Endodermal cell (in vitro differentiated cells): Measurements from ENCODE around the gene CAMSAP1. TPM values are rescaled to one million over a fixed set of nuclear protein-coding genes. Genes with fewer than 3 reads are reported as not detected.

Source experiments
- DNase-seq: peaks from one replicate; pipeline ENCODE4 v3.0.0-alpha.2; 2017
- H3K27ac ChIP-seq: 2 replicates; pipeline ENCODE4 v1.5.1; 2013; ENCODE audit warnings: mild to moderate bottlenecking, low read depth, low read length, moderate library complexity
- H3K27me3 ChIP-seq: 2 replicates; pipeline ENCODE4 v1.6.1; 2013; ENCODE audit warnings: mild to moderate bottlenecking, low read length, moderate library complexity; ENCODE audit not compliant: insufficient read depth, control insufficient read depth, poor library complexity, severe bottlenecking
- H3K36me3 ChIP-seq: 2 replicates; pipeline ENCODE4 v1.7.0; 2013; ENCODE audit warnings: mild to moderate bottlenecking, low read length, moderate library complexity; ENCODE audit not compliant: control insufficient read depth, insufficient read depth
- H3K4me1 ChIP-seq: one replicate; pipeline ENCODE4 v1.7.0; 2013; ENCODE audit warnings: low read length; ENCODE audit not compliant: control insufficient read depth, insufficient read depth
- H3K4me3 ChIP-seq: 2 replicates; pipeline ENCODE4 v1.5.1; 2013; ENCODE audit warnings: mild to moderate bottlenecking, low read length, moderate library complexity
- H3K9ac ChIP-seq: 2 replicates; pipeline ENCODE4 v1.6.1; 2013; ENCODE audit warnings: mild to moderate bottlenecking, low read length, moderate library complexity; ENCODE audit not compliant: poor library complexity, severe bottlenecking; ENCODE audit errors: extremely low read depth
- H3K9me3 ChIP-seq: 2 replicates; pipeline ENCODE4 v1.6.1; 2013; ENCODE audit warnings: mild to moderate bottlenecking, low read length, moderate library complexity; ENCODE audit not compliant: control insufficient read depth
- H3K27ac Mint-ChIP-seq: 2 replicates; pipeline ENCODE4 v1.8.0; 2020; ENCODE audit warnings: mixed read lengths
- H3K27me3 Mint-ChIP-seq: 2 replicates; pipeline ENCODE4 v1.8.0; 2021; ENCODE audit warnings: mild to moderate bottlenecking, mixed read lengths; ENCODE audit not compliant: insufficient read depth
- H3K36me3 Mint-ChIP-seq: 2 replicates; pipeline ENCODE4 v1.8.0; 2020; ENCODE audit warnings: low read depth, mixed read lengths
- H3K4me1 Mint-ChIP-seq: 2 replicates; pipeline ENCODE4 v1.8.0; 2020; ENCODE audit warnings: mixed read lengths
- H3K4me3 Mint-ChIP-seq: 2 replicates; pipeline ENCODE4 v1.8.0; 2020; ENCODE audit warnings: mild to moderate bottlenecking, moderate library complexity, mixed read lengths
- H3K9me3 Mint-ChIP-seq: 2 replicates; pipeline ENCODE4 v1.8.0; 2020; ENCODE audit warnings: mild to moderate bottlenecking, mixed read lengths
- WGBS, 2 experiments: methylation state at CpG; one replicate each; pipeline versions ENCODE4 v1.1.5 to v1.1.7; 2013; ENCODE audit warnings: missing lambda C conversion rate in 2 of 2, mixed read lengths in 1 of 2; ENCODE audit not compliant: insufficient coverage in 1 of 2, insufficient read length in 1 of 2; 5-methylcytosine and 5-hydroxymethylcytosine counted together
- total RNA-seq, 2 donors: library from RNA; stranded (reverse); fragmentation: NEBNext Ultra II Directional in 1 of 2; extraction: Animal tissue kit (Norgen Biotek cat#: 25700) in 1 of 2; gene quantifications; 2 replicates in 1 of 2; 3 replicates in 1 of 2; pipeline ENCODE4 v1.2.1, GENCODE V29; 2021
- TF ChIP-seq, protein P1 (sequence below): fragments of 200-600 bp; sonication (generic); conservative IDR thresholded peaks from 2 replicates; pipeline ENCODE4 v1.5.0; 2021; ENCODE audit warnings: antibody characterized with exemption, mild to moderate bottlenecking

CAMSAP1 gene
- total RNA-seq, 2 donors from 2014 or later, result 40.1 to 43.1 TPM

DNA sequence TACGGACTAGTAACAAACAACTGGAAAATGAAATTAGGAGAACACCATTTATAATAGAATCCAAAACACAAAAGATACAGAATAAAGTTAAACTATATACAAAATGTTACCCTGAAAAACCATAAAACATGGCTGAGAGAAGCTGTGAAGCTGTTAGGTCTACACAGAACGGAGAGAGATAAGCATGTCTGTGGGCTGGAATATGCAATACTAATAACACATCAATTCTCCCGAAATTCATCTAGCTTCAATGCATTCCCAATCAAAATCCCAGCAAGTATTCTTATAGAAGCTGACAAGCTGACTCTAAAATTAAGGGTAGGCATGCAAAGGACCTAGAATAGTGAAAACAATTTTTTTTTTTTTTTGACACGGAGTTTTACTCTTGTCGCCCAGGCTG lies 32.5 kb downstream of the CAMSAP1 start:
- Histone ChIP-seq H3K9me3 (peaks cover 6% of the 10 kb centered on the region), H3K36me3 (peaks cover 26% of the 10 kb centered on the region), H3K4me1 (no peaks in the 10 kb centered on the region), H3K4me3 (no peak overlapping the region), H3K27ac (no peak overlapping the region), H3K27me3 (no peaks in the 10 kb centered on the region), H3K9ac (no peak overlapping the region)
- Mint-ChIP-seq H3K9me3 (peaks cover under 1% of the 10 kb centered on the region), H3K36me3 (peaks cover 17% of the 10 kb centered on the region), H3K27me3 (no peaks in the 10 kb centered on the region), H3K4me1 (peaks cover 38% of the 10 kb centered on the region), H3K27ac (no peak overlapping the region), H3K4me3 (no peak overlapping the region)
- no peak for DNase-seq
- 97 to 100% methylated on average over 1 to 5 of the region's 5 CpGs for WGBS, 2 experiments
- TF ChIP-seq, protein P1, sequence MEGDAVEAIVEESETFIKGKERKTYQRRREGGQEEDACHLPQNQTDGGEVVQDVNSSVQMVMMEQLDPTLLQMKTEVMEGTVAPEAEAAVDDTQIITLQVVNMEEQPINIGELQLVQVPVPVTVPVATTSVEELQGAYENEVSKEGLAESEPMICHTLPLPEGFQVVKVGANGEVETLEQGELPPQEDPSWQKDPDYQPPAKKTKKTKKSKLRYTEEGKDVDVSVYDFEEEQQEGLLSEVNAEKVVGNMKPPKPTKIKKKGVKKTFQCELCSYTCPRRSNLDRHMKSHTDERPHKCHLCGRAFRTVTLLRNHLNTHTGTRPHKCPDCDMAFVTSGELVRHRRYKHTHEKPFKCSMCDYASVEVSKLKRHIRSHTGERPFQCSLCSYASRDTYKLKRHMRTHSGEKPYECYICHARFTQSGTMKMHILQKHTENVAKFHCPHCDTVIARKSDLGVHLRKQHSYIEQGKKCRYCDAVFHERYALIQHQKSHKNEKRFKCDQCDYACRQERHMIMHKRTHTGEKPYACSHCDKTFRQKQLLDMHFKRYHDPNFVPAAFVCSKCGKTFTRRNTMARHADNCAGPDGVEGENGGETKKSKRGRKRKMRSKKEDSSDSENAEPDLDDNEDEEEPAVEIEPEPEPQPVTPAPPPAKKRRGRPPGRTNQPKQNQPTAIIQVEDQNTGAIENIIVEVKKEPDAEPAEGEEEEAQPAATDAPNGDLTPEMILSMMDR, result no peak

DNA sequence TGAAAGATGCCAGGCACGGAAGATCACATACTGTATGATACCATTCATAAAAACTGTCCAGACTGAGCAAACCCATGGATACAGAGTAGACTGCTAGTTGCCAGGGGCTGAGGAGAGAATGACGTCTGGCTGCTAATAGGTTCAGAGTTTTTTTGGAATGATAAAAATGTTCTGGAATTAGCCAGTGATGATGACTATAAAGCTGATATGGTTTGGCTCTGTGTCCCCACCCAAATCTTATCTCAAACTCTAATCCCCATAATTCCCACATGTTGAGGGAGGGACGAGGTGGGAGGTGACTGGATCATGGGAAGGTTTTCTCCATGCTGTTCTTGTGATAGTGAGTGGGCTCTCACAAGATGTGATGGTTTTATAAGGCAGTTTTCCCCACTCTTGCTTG lies 37.4 kb downstream of the CAMSAP1 start:
- H3K27me3 Mint-ChIP-seq, result no peaks in the 10 kb centered on the region
- H3K27ac Mint-ChIP-seq, result no peak overlapping the region
- peaks cover 24% of the 10 kb centered on the region for H3K4me1 Mint-ChIP-seq
- Histone ChIP-seq H3K36me3 (peaks cover 25% of the 10 kb centered on the region), H3K27ac (no peak overlapping the region), H3K9ac (no peak overlapping the region), H3K9me3 (peaks cover 10% of the 10 kb centered on the region), H3K27me3 (no peaks in the 10 kb centered on the region), H3K4me3 (no peak overlapping the region), H3K4me1 (no peaks in the 10 kb centered on the region)
- TF ChIP-seq, protein P1, result no peak
- WGBS, 2 experiments, result 91 to 100% methylated on average over 1 to 3 of the region's 3 CpGs
- H3K4me3 Mint-ChIP-seq, result no peak overlapping the region
- H3K9me3 Mint-ChIP-seq, result peaks cover 3% of the 10 kb centered on the region
- peaks cover 23% of the 10 kb centered on the region for H3K36me3 Mint-ChIP-seq
- no peak for DNase-seq

DNA sequence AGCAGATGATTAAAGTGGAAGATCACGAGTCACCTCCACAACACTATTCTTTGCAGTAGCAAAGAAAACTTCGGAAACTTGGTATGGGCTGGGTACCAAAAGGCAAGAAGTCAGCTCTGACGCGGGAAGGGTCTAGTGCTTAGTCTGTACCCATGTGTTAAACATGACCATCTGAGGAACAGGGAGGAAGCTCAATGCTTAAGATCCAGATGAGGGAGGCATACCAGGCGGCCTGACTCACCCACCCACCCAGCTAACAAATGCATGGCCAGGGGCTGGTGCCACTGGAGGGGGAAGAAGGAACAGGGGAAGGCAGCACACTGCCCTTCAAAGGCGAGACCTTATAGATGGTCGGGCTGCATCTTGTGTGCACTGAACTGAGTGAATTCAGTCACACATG lies 41.8 kb downstream of the CAMSAP1 start:
- no peaks in the 10 kb centered on the region for H3K27me3 ChIP-seq
- H3K4me1 ChIP-seq, result no peaks in the 10 kb centered on the region
- TF ChIP-seq, protein P1, result no peak
- no peak overlapping the region for H3K9ac ChIP-seq
- H3K27ac Mint-ChIP-seq, result peak overlapping the region; percentile 50
- no peak overlapping the region for H3K27ac ChIP-seq
- H3K9me3 ChIP-seq, result peaks cover 10% of the 10 kb centered on the region
- no peak overlapping the region for H3K4me3 Mint-ChIP-seq
- H3K4me3 ChIP-seq, result no peak overlapping the region
- H3K4me1 Mint-ChIP-seq, result peaks cover 13% of the 10 kb centered on the region
- no peak for DNase-seq
- H3K27me3 Mint-ChIP-seq, result no peaks in the 10 kb centered on the region
- peaks cover 53% of the 10 kb centered on the region for H3K36me3 Mint-ChIP-seq
- peaks cover 3% of the 10 kb centered on the region for H3K9me3 Mint-ChIP-seq
- peaks cover 47% of the 10 kb centered on the region for H3K36me3 ChIP-seq
- WGBS, 2 experiments, result 85 to 89% methylated on average over 6 to 7 of the region's 7 CpGs
